Measurements from ENCODE around the gene INA.
"Not testable (repeated sequence)": the region's sequence is repeated elsewhere in the genome, so short reads cannot be mapped to it uniquely, and the experiment has no call there.

The INA gene

GRCh38 chr10:103244666-103245271 lies 32.2 kb upstream of the INA start:
- no peaks in the 10 kb centered on the region for H3K36me3 ChIP-seq (ENCODE audit: low read depth)
- peak; percentile 43; the same call in 2 of the 3 replicates for ATAC-seq (ENCODE audit: low read depth)

GRCh38 chr10:103245587-103245986 lies 31.4 kb upstream of the INA start, which contains the start of gene RPEL1:
Gene RPEL1, plus strand, starts transcription at chr10:103245887. Its CDS starts 110 bp downstream, at chr10:103245997.
- not testable (repeated sequence) for H3K4me3 ChIP-seq (ENCODE audit: severe bottlenecking); H3K27ac ChIP-seq (ENCODE audit: poor library complexity, severe bottlenecking); H3K9me3 ChIP-seq (ENCODE audit: severe bottlenecking); DNase-seq (ENCODE audit: low spot score); H3K27me3 ChIP-seq (ENCODE audit: insufficient read depth, poor library complexity, severe bottlenecking); ATAC-seq (ENCODE audit: low read depth); H3K36me3 ChIP-seq (ENCODE audit: low read depth)
- H3K4me1 ChIP-seq (ENCODE audit: insufficient read depth, poor library complexity, severe bottlenecking), result peaks cover 17% of the 10 kb centered on the region

More at GRCh38 chr10:103244666-103245271, 32.2 kb upstream of the INA start:
- TF ChIP-seq, protein P1, sequence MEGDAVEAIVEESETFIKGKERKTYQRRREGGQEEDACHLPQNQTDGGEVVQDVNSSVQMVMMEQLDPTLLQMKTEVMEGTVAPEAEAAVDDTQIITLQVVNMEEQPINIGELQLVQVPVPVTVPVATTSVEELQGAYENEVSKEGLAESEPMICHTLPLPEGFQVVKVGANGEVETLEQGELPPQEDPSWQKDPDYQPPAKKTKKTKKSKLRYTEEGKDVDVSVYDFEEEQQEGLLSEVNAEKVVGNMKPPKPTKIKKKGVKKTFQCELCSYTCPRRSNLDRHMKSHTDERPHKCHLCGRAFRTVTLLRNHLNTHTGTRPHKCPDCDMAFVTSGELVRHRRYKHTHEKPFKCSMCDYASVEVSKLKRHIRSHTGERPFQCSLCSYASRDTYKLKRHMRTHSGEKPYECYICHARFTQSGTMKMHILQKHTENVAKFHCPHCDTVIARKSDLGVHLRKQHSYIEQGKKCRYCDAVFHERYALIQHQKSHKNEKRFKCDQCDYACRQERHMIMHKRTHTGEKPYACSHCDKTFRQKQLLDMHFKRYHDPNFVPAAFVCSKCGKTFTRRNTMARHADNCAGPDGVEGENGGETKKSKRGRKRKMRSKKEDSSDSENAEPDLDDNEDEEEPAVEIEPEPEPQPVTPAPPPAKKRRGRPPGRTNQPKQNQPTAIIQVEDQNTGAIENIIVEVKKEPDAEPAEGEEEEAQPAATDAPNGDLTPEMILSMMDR (IDR thresholded peaks at IDR 0.05; ENCODE audit: poor library complexity, severe bottlenecking), result peak; percentile 87
- DNase-seq (ENCODE audit: low spot score), result no peak
- Histone ChIP-seq H3K4me1 (ENCODE audit: insufficient read depth, poor library complexity, severe bottlenecking) (peaks cover 25% of the 10 kb centered on the region), H3K4me3 (ENCODE audit: severe bottlenecking) (no peak overlapping the region), H3K27ac (ENCODE audit: poor library complexity, severe bottlenecking) (no peak overlapping the region), H3K9me3 (ENCODE audit: severe bottlenecking) (no peaks in the 10 kb centered on the region), H3K27me3 (ENCODE audit: insufficient read depth, poor library complexity, severe bottlenecking) (no peaks in the 10 kb centered on the region)

- Histone ChIP-seq H3K36me3 (ENCODE audit: low read depth) (no peaks in the 10 kb centered on the region), H3K4me3 (ENCODE audit: severe bottlenecking) (no peak overlapping the region), H3K4me1 (ENCODE audit: insufficient read depth, poor library complexity, severe bottlenecking) (peaks cover 10% of the 10 kb centered on the region), H3K9me3 (ENCODE audit: severe bottlenecking) (no peaks in the 10 kb centered on the region), H3K27ac (ENCODE audit: poor library complexity, severe bottlenecking) (no peak overlapping the region), H3K27me3 (ENCODE audit: insufficient read depth, poor library complexity, severe bottlenecking) (no peaks in the 10 kb centered on the region)
- DNase-seq (ENCODE audit: low spot score) (no peak), ATAC-seq (ENCODE audit: low read depth) (no peak)
- TF ChIP-seq, protein P1 (IDR thresholded peaks at IDR 0.05; ENCODE audit: poor library complexity, severe bottlenecking), result peak; percentile 17
Observed at GRCh38 chr10:103246324-103246723, 30.6 kb upstream of the INA start.

GRCh38 chr10:103254113-103254512 lies 22.8 kb upstream of the INA start:
- H3K27me3 ChIP-seq (ENCODE audit: insufficient read depth, poor library complexity, severe bottlenecking), result no peaks in the 10 kb centered on the region
- H3K27ac ChIP-seq (ENCODE audit: poor library complexity, severe bottlenecking), result no peak overlapping the region
- no peak overlapping the region for H3K4me3 ChIP-seq (ENCODE audit: severe bottlenecking)
- no peaks in the 10 kb centered on the region for H3K36me3 ChIP-seq (ENCODE audit: low read depth)
- TF ChIP-seq, protein P1 (IDR thresholded peaks at IDR 0.05; ENCODE audit: poor library complexity, severe bottlenecking), result no peak
- DNase-seq (ENCODE audit: low spot score) (no peak), ATAC-seq (ENCODE audit: low read depth) (no peak)
- no peaks in the 10 kb centered on the region for H3K4me1 ChIP-seq (ENCODE audit: insufficient read depth, poor library complexity, severe bottlenecking)
- H3K9me3 ChIP-seq (ENCODE audit: severe bottlenecking), result no peaks in the 10 kb centered on the region

GRCh38 chr10:103254538-103255325 lies 22.2 kb upstream of the INA start:
- no peaks in the 10 kb centered on the region for H3K4me1 ChIP-seq (ENCODE audit: insufficient read depth, poor library complexity, severe bottlenecking)
- peak; percentile 94 for ATAC-seq (ENCODE audit: low read depth)
- TF ChIP-seq, protein P1 (IDR thresholded peaks at IDR 0.05; ENCODE audit: poor library complexity, severe bottlenecking), result no peak
- H3K27ac ChIP-seq (ENCODE audit: poor library complexity, severe bottlenecking), result no peak overlapping the region
- H3K36me3 ChIP-seq (ENCODE audit: low read depth), result no peaks in the 10 kb centered on the region
- H3K27me3 ChIP-seq (ENCODE audit: insufficient read depth, poor library complexity, severe bottlenecking), result no peaks in the 10 kb centered on the region
- DNase-seq (ENCODE audit: low spot score), result no peak
- H3K4me3 ChIP-seq (ENCODE audit: severe bottlenecking), result no peak overlapping the region
- no peaks in the 10 kb centered on the region for H3K9me3 ChIP-seq (ENCODE audit: severe bottlenecking)
